HG02973 (cell line): ENCODE measurements around the gene GJC1.

Source experiments
- ATAC-seq: cut with Tn5 transposase; IDR thresholded peaks from one replicate; pipeline ENCODE4 v1.9.1; 2021; ENCODE audit warnings: moderate library complexity; ENCODE audit not compliant: unreplicated experiment

The GJC1 gene

GRCh38 chr17:44804302-44805089 lies 25.6 kb downstream of the GJC1 start:
- ATAC-seq: no peak

DNA sequence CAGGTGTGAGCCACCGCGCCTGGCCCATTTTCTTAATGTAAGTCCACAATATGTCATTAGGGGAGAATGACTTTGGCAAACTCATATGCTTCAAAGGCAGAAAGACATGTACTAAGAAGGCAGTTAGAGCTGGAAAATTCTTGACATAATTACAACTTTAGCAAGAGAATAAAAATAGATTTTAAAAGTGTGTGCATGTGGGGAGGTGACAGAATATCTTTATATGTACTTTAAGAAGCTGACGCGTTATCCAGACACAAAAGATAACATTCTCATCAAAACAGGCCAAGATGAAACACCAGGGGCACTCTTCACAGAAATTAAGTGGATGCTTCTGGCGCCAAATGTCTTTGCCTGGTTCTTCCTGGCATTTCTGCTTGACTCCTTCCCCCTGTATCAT lies 28.2 kb downstream of the GJC1 start:
- no peak for ATAC-seq

DNA sequence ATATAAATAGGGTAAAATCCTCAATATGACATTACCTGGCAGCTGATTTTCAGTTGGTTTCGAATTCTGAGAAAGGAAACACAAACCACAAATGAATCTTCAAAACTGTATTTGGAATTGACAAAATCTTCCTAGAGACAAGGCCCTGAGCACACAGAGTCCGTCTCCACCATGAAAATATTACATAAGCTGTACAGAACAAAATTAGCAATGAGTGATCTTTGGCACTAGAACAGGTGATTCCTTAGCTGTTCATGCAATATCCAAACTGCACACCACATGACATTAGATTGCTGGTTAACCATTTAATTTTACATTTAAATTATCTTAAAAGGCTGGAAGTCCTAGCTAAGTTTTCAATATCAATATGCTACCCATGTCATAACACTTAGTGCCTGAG lies 31.7 kb downstream of the GJC1 start:
- no peak for ATAC-seq

DNA sequence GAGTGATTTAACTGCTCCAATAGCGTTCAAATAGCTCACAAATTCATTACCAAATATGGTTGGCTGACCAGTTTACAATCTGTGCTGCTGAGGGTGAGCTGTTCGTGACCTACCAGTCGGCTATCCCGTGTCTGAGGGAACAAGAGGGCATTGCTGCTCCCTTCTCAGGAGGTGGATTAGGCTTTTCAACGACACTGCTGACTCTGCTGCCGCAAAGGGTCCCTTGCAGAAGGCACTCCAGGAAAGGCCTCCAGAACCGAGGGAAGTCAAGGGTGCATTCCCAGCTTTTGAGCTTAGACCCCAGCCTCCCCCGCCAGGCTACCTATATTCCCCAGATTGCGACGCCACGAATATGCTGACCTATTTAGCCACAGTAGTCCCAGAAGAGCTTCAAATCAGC lies 32.3 kb downstream of the GJC1 start:
- no peak for ATAC-seq

GRCh38 chr17:44796731-44797130 lies 33.4 kb downstream of the GJC1 start:
- ATAC-seq: no peak

DNA sequence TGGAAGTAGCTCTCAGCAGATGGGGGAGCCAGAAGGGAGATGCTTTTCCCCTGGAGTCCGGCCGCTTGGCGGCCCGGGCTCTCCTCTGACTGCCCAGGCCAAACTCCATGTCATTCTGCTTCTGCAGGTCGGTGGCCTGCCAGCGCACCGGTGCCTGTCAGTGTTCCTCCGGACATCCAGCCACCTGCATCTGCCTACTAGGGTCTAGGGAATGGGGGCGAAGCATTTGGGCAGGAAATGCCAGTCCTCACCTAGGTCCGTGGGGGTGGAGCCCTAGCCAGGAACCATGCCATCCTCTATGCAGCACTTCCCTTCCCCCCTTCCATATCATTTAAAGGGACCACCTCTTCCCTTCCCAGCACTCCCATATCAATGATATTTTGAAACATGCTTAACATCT lies 34.2 kb downstream of the GJC1 start:
- ATAC-seq: no peak

DNA sequence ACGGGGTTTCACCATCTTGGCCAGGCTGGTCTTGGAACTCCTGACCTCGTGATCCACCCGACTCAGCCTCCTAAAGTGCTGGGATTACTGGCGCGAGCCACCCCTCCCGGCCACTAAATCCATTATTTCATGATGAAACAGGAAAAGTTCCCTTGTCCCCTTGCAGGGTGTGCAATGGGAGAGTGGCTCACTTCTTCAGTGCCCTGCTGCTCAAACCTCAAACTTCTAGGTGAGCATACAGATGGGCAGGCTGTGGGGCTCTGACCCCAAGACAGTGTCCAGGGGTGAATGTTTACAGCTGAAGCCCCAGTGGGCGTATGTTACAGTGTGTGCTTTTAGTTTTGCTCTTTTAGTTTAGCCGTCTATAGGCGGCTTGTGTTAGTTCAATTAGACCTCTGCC lies 34.7 kb downstream of the GJC1 start:
- ATAC-seq: no peak

GRCh38 chr17:44794851-44795413 lies 35.2 kb downstream of the GJC1 start:
- ATAC-seq: no peak

DNA sequence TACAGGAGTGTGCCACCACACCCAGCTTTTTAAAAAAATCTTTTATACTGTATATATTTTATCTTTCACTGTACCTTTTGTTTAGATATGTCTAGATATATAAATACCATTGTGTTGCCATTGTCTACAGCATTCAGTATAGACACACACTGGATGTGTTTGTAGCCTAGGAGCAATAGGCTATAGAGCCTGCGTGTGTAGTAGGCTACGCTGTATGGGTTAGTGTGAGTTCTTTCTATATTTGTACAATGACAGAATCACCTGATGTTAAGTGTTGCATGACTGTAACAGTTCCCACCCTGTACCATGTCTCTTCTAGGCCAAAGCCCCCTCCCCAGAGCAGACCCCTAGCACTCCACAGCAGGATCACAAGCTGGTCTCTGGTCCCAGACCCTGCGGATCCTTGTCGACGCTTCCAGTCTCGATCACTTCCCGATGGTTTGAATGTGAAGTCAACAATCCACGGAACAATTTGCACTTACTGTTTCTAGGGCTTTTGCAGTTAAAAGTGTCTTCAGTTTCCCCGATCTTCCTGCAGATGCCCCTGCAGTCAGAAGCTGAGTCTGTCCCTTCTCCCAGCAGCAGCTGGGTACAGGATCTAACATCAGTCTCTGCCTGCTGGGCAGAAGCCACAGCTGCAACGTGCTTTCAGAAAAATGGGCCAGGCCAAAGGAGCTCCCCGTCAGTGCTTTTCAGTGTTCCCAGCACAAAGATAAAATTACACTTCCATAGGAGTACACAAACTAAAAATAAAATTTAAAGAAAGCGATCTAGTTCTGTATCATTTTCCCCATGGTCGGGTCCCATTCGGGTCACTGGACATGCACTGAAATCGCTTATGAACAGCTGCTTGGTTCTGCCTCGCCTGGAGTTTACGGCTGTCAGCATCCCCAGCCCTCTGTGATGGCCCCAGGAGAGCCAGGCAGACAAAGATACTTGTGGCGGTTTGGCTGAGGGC lies 35.9 kb downstream of the GJC1 start:
- ATAC-seq: no peak

DNA sequence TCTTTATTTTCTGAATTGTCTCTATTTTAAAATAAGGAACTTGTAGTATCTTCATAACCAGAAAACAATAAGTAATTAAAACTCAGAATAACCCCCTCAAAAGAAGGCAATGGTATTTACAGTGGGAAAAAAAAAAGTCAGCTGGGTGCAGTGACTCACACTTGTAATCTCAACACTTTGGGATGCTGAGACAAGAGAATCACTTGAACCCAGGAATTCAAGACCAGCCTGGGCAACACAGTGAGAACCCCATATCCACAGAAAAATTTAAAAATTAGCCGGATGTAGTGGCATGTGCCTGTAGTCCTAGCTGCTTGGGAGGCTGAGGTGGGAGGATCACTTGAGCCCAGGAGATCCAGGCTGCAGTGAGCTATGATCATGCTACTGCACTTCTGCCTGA lies 37.8 kb downstream of the GJC1 start:
- no peak for ATAC-seq

GRCh38 chr17:44788139-44788538 lies 41.9 kb downstream of the GJC1 start:
- no peak for ATAC-seq

DNA sequence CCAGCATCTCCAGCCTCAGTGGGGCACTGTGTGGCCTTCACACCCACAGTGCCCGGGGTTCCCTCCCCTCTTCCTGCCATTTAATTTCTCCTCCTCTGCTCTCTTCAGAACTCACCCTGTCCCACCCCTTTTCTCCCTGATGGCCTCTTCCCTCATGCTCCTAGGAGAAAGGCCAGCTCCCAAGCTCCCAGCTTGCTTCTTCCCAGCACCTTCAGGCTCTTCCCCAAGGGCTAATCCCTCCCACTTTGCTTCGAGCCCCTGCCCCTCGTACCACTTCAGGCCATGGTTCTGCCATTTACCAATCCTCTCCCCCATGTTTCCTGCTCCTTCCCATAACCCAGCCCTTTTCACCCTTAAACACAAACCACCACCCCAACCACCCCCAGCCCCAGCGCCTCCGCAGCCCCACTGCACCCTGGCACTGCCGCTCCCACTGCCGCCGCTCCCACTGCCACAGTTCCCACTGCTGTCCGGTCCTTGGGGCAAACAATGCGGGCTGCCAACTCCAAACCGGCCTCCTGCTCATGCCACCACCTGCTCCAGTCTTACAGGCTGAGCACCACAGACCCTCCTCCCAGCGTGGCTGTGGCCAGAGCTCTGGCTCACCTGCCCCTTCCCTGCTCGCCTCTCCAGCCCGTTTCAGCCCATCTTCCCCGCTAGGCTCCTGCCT lies 42.7 kb downstream of the GJC1 start:
- ATAC-seq: no peak

- no peak for ATAC-seq
Measured at GRCh38 chr17:44786551-44787081, 43.5 kb downstream of the GJC1 start.

DNA sequence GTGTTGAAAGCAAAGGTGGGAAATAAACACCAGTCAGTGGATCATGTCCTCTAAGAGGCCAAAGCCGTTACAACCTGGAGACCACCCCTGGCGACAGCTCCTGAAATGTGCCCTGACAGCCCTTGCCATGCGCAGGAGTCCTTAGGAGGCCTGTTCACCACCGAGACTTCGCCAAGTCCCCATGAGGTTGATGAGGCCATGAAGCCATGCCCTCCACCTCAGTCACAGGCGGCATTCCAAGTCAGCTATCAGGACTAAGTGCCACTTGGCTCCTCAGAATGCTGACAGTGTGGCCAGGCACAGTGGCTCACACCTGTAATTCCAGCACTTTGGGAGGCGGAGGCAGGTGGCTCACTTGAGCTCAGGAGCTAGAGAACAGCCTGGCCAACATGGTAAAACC lies 44.2 kb downstream of the GJC1 start:
- ATAC-seq: no peak

DNA sequence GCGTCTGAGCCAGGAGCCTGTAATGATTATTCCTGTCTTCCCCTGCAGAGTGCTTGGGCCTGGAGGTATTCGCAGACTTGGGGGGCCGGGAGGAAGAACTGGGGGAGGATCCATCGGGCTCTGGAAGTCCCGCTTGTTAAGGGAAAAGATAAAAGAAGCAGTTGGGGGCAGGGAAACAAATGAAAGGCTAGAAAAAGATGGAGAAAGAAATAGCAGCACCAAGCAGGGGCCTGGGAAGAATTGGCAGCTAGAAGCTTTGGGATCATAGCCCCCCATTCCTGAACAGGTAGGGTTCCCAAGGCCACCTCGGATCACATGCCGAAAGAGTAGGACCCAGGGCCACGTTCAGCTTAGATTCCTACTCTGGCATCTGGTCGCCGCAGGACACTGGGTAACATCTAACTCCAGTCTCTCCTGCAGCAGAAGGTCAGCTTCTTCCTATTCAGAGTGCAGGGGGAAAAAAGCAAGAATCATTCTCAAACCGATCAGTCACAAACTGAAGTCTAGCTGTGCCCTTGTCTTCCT lies 47.7 kb downstream of the GJC1 start:
- ATAC-seq: no peak

GRCh38 chr17:44781551-44782325 lies 48.3 kb downstream of the GJC1 start:
- ATAC-seq: no peak

- no peak for ATAC-seq
Measured at GRCh38 chr17:44780845-44781480, 49.1 kb downstream of the GJC1 start.

DNA sequence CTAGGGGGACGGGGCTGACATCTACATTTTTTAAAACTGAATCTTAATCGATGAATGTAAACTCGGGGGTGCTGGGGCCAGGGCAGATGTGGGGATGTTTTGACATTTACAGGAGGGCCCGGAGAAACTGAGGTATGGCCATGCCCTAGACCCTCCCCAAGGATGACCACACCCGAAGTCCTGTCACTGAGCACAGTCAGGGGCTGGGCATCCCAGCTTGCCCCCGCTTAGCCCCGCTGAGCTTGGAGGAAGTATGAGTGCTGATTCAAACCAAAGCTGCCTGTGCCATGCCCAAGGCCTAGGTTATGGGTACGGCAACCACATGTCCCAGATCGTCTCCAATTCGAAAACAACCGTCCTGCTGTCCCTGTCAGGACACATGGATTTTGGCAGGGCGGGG lies 49.9 kb downstream of the GJC1 start:
- ATAC-seq: no peak

GRCh38 chr17:44779211-44780025 lies 50.7 kb downstream of the GJC1 start:
- no peak for ATAC-seq
